HUES48 (cell line): ENCODE measurements around the gene SERPINA5.

Source experiments
- H3K27ac ChIP-seq: one replicate; pipeline ENCODE4 v1.7.0; 2013; ENCODE audit warnings: low read depth, low read length, inconsistent platforms
- H3K27me3 ChIP-seq: 2 replicates; pipeline ENCODE4 v1.6.1; 2013; ENCODE audit warnings: mild to moderate bottlenecking, low read length; ENCODE audit not compliant: control insufficient read depth, insufficient read depth
- H3K36me3 ChIP-seq: 2 replicates; pipeline ENCODE4 v1.6.1; 2013; ENCODE audit warnings: low read length; ENCODE audit not compliant: control insufficient read depth, insufficient read depth
- H3K4me1 ChIP-seq: 2 replicates; pipeline ENCODE4 v1.6.1; 2013; ENCODE audit warnings: mild to moderate bottlenecking, low read length; ENCODE audit not compliant: control insufficient read depth, insufficient read depth
- H3K4me3 ChIP-seq: 2 replicates; pipeline ENCODE4 v1.5.1; 2013; ENCODE audit warnings: mild to moderate bottlenecking, low read depth, low read length
- H3K9ac ChIP-seq: 2 replicates; pipeline ENCODE4 v1.6.1; 2013; ENCODE audit warnings: mild to moderate bottlenecking, low read depth, low read length, moderate library complexity
- H3K9me3 ChIP-seq: 2 replicates; pipeline ENCODE4 v1.6.1; 2013; ENCODE audit warnings: low read length; ENCODE audit not compliant: control insufficient read depth, insufficient read depth

Gene SERPINA5

GRCh38 chr14:94542811-94543440, 38.3 kb upstream of the SERPINA5 start:
- no peak overlapping the region for H3K9ac ChIP-seq
- H3K27me3 ChIP-seq = no peaks in the 10 kb centered on the region
- H3K36me3 ChIP-seq = no peaks in the 10 kb centered on the region
- H3K27ac ChIP-seq = no peak overlapping the region
- no peak overlapping the region for H3K4me3 ChIP-seq
- H3K9me3 ChIP-seq = no peaks in the 10 kb centered on the region
- H3K4me1 ChIP-seq = peaks cover 6% of the 10 kb centered on the region

GRCh38 chr14:94543449-94544124, 37.6 kb upstream of the SERPINA5 start:
- Histone ChIP-seq H3K4me1 (peaks cover 6% of the 10 kb centered on the region), H3K27me3 (no peaks in the 10 kb centered on the region), H3K9me3 (no peaks in the 10 kb centered on the region), H3K27ac (no peak overlapping the region), H3K4me3 (no peak overlapping the region), H3K36me3 (no peaks in the 10 kb centered on the region), H3K9ac (no peak overlapping the region)

- H3K4me3 ChIP-seq = no peak overlapping the region
- peaks cover 12% of the 10 kb centered on the region for H3K4me1 ChIP-seq
- no peaks in the 10 kb centered on the region for H3K36me3 ChIP-seq
- no peak overlapping the region for H3K27ac ChIP-seq
- H3K27me3 ChIP-seq = no peaks in the 10 kb centered on the region
- H3K9me3 ChIP-seq = no peaks in the 10 kb centered on the region
- no peak overlapping the region for H3K9ac ChIP-seq
These were observed 36.5 kb upstream of the SERPINA5 start for GRCh38 chr14:94544726-94545125.

GRCh38 chr14:94545131-94545841, 35.9 kb upstream of the SERPINA5 start:
- no peak overlapping the region for H3K4me3 ChIP-seq
- no peak overlapping the region for H3K27ac ChIP-seq
- no peak overlapping the region for H3K9ac ChIP-seq
- H3K9me3 ChIP-seq = no peaks in the 10 kb centered on the region
- H3K36me3 ChIP-seq = no peaks in the 10 kb centered on the region
- peaks cover 15% of the 10 kb centered on the region for H3K4me1 ChIP-seq
- no peaks in the 10 kb centered on the region for H3K27me3 ChIP-seq

- H3K4me3 ChIP-seq = no peak overlapping the region
- H3K9me3 ChIP-seq = no peaks in the 10 kb centered on the region
- no peak overlapping the region for H3K27ac ChIP-seq
- H3K27me3 ChIP-seq = no peaks in the 10 kb centered on the region
- H3K9ac ChIP-seq = no peak overlapping the region
- H3K4me1 ChIP-seq = peaks cover 15% of the 10 kb centered on the region
- no peaks in the 10 kb centered on the region for H3K36me3 ChIP-seq
These were observed 34.0 kb upstream of the SERPINA5 start for GRCh38 chr14:94547151-94547680.

- Histone ChIP-seq H3K9me3 (no peaks in the 10 kb centered on the region), H3K36me3 (no peaks in the 10 kb centered on the region), H3K27ac (no peak overlapping the region), H3K9ac (no peak overlapping the region), H3K4me3 (no peak overlapping the region), H3K4me1 (peaks cover 15% of the 10 kb centered on the region), H3K27me3 (no peaks in the 10 kb centered on the region)
These were observed 33.5 kb upstream of the SERPINA5 start for GRCh38 chr14:94547726-94548125.

- no peaks in the 10 kb centered on the region for H3K36me3 ChIP-seq
These were observed 32.9 kb upstream of the SERPINA5 start for GRCh38 chr14:94548131-94548998.

GRCh38 chr14:94548999-94549985, 31.9 kb upstream of the SERPINA5 start:
- Histone ChIP-seq H3K36me3 (no peaks in the 10 kb centered on the region), H3K9ac (no peak overlapping the region), H3K9me3 (no peaks in the 10 kb centered on the region), H3K27ac (no peak overlapping the region), H3K4me3 (no peak overlapping the region), H3K27me3 (no peaks in the 10 kb centered on the region), H3K4me1 (peaks cover 15% of the 10 kb centered on the region)

More at GRCh38 chr14:94548131-94548998, 32.9 kb upstream of the SERPINA5 start:
- Histone ChIP-seq H3K9ac (no peak overlapping the region), H3K4me3 (no peak overlapping the region), H3K27ac (no peak overlapping the region), H3K4me1 (peaks cover 15% of the 10 kb centered on the region), H3K9me3 (no peaks in the 10 kb centered on the region), H3K27me3 (no peaks in the 10 kb centered on the region)

- Histone ChIP-seq H3K4me3 (no peak overlapping the region), H3K27ac (no peak overlapping the region), H3K36me3 (no peaks in the 10 kb centered on the region), H3K9ac (no peak overlapping the region), H3K9me3 (no peaks in the 10 kb centered on the region), H3K4me1 (peaks cover 9% of the 10 kb centered on the region), H3K27me3 (no peaks in the 10 kb centered on the region)
These were observed 31.2 kb upstream of the SERPINA5 start for GRCh38 chr14:94550041-94550440.

GRCh38 chr14:94555991-94556390, 25.2 kb upstream of the SERPINA5 start:
- Histone ChIP-seq H3K9ac (no peak overlapping the region), H3K27ac (no peak overlapping the region), H3K4me1 (no peaks in the 10 kb centered on the region), H3K9me3 (no peaks in the 10 kb centered on the region), H3K36me3 (no peaks in the 10 kb centered on the region), H3K4me3 (no peak overlapping the region), H3K27me3 (no peaks in the 10 kb centered on the region)
